Measurements from ENCODE around the gene RBM10.

RBM10 gene

DNA sequence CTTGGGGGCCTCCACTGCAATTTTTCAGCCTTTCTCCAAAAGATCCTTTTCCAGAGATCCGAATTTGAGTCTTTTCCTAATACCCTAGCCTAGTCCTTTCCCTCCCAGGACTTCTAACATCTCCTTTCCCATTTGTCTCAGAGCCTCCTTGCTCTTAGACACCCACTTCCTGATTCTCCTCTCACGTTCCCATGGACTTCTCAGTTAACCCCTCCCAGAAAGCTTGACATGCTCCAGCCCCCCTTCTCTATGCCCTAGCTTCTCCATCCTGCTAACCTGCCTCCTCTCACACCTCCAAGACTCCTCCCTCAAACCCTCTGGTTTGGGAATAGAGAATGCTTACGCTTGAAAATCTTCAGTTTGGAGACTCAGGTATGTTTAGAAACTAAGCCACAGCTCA, 51.1 kb downstream of the RBM10 start:
- no peak for DNase-seq (ENCODE audit: low spot score)
- no peak for TF ChIP-seq CTCF (IDR thresholded peaks at IDR 0.05; ENCODE audit: extremely low read depth, missing control alignments)

- no peak for TF ChIP-seq CTCF (IDR thresholded peaks at IDR 0.05; ENCODE audit: extremely low read depth, missing control alignments)
- DNase-seq (ENCODE audit: low spot score), result no peak
These were observed 52.5 kb downstream of the RBM10 start for GRCh38 chrX:47197526-47197925.

DNA sequence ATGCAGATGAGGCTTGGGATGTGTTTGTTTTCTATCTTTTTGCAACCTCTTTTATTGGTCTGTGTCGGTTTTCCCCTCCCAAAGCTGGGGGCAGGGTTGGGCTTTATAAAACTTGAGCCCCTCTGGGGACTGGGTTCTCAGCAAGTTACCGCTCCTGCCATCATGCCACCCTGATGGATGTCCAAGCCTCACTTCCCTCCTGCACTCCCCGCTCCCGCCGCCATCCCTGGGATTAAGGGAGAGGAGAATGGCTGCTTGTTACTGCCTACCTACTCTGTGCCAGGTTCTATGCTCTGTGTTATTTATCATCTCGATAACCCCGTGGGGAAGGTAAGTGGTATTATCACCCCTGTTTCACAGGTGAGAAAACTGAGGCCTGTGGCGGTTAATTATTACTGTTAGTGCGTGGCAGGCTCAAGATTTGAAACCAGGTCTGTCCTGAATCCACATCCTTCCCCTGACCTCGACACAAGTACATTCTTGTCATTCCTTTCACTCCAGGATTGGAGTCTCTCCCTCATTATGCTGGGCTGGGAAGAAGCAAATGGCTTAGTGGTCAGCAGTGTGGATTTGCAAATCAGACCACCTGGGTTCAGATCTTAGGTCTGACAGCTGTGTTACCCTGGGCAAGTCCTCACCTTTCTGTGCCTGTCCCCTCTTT, 53.1 kb downstream of the RBM10 start:
- no peak for DNase-seq (ENCODE audit: low spot score)
- TF ChIP-seq CTCF (IDR thresholded peaks at IDR 0.05; ENCODE audit: extremely low read depth, missing control alignments), result no peak

- DNase-seq (ENCODE audit: low spot score), result no peak
- no peak for TF ChIP-seq CTCF (IDR thresholded peaks at IDR 0.05; ENCODE audit: extremely low read depth, missing control alignments)
These were observed 53.7 kb downstream of the RBM10 start for GRCh38 chrX:47198687-47199080.

GRCh38 chrX:47199286-47199685, 54.3 kb downstream of the RBM10 start:
- TF ChIP-seq CTCF (IDR thresholded peaks at IDR 0.05; ENCODE audit: extremely low read depth, missing control alignments), result no peak
- no peak for DNase-seq (ENCODE audit: low spot score)

DNA sequence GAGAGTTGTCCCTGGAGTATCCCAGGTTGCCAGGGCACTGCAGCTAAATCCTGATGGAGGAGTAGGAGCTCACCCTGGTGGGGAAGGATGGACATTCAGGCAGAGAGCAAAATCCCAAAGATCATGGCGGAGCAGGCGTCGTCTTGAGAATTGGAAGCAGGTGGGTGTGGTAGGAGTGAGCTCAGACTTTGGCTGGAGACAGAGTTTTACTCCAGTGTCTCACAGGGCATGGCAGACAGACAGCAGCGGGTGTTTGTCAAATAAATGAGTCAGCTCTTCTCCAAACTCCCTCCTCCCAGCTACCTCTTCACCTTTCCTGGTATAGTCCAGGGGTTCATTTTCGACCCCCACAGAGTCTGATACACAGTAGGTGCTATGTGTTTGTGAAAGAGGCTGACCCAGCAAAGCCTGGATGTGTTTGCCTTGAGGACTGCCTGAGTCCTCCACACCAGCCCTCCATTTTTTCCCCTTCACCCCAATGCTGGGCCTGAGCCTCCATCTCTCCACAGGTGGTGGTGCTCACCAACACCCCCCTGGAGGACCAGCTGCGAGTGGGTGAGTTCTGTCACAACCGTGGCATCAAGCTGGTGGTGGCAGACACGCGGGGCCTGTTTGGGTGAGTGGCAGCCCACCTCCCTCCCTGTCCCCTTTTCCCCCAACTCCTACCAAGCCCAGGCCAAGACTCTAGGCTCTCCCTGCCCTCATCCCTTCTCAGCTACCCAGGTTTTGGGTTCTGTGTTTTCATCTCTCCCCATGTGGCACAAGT, 55.5 kb downstream of the RBM10 start:
- DNase-seq (ENCODE audit: low spot score), result no peak
- no peak for TF ChIP-seq CTCF (IDR thresholded peaks at IDR 0.05; ENCODE audit: extremely low read depth, missing control alignments)

GRCh38 chrX:47201345-47201944, 56.4 kb downstream of the RBM10 start:
- DNase-seq (ENCODE audit: low spot score), result no peak
- TF ChIP-seq CTCF (IDR thresholded peaks at IDR 0.05; ENCODE audit: extremely low read depth, missing control alignments), result no peak

All from GM20000 (cell line).